Retina (tissue), 1 donor: ENCODE results near the gene FAM89B.

Experiments
- DNase-seq: peaks from one replicate; pipeline ENCODE4 v3.0.0-alpha.2; 2016

FAM89B gene

DNA sequence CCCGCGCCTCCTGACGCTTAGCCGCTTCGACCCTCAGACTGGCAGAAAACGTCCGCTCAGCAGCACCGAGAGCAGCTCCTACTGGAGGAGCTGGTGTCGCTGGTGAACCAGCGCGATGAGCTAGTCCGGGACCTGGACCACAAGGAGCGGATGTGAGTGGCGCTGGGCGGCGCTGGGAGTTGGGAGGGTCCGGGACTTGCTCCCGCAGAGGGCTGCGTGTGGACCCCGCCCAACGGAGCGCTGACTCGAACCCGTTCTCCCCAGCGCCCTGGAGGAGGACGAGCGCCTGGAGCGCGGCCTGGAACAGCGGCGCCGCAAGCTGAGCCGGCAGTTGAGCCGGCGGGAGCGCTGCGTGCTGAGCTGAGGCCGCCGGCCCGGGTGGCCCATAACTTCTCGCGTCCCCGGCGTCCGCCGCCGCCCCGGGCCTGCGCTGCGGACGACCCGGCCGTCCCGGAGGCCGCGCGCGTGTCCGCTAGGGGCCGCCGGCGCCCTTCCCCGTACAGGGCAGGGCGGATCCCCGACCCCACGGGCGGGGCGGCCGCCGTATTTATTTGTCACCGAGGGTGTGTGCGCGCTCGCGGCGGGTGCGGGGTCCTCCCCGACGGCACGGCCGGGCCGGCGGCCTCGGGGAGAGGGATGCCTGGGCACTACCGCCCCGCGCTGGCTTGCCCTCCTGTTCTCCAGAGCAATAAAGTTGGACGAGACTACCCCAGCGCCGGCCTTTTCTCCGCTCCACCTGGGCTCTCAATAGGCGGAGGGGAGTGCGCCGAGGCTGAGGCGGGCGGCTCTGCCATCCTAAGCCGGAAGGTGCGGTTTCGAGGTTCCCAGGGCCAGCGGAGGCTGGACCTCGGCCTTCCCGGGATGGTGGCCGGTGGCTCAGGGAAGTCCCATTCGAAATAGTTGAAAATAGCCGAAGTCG is 19.9 kb downstream of the FAM89B start:
- DNase-seq, result peak; percentile 81

DNA sequence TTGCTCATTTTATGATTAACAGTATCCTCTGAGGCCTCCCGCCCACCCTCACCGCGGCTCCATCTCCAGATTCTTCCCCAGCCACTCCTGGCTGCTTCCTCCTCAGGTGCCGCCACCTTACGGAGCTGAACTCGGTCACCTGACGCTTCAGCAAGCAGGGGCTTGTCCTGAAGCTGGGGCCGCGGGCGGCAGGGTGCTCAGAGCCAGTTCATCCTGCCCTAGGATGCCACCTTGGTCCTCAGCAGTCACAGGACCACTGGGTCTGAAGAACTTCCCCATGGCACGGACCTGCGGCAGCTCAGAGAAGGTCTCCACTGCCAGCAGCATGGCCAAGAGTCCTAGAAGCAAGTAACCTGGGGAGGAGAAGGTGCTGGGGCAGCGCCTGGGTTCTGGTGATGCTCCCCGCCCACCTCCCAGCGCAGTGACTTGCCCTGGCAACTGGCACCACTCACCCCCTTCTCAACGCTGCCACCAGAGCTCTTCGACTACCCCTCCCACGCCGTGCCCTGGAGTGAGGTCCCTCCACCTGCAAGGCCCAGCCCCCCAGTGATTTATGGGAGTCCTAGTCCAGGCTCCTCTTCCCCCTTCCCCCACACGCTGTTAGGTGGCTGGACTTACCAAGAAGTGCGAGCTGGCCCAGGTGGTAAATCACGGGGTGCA is 20.6 kb downstream of the FAM89B start:
- no peak for DNase-seq

GRCh38 chr11:65593518-65594414 is 21.4 kb downstream of the FAM89B start:
- no peak for DNase-seq

DNA sequence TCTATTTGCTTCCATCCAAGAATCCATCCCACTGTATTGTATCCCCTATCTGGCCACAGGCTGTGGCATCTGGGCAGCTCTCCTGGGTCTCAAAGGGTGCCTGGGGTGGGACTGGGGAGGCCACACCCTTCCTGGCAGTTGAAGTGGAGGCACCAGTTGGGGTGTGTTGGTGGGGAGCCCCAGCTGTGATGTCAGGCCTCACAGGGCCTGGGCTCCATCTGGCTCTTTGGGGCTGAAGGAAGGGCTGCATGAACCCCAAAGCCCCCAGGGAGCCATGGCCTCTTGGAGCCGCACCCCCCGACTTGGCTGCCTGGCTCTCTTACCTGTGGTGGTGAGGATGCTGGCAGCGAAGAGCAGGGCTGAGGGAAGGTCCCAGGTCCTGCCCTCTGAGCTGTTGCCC is 22.8 kb downstream of the FAM89B start:
- DNase-seq, result no peak

DNA sequence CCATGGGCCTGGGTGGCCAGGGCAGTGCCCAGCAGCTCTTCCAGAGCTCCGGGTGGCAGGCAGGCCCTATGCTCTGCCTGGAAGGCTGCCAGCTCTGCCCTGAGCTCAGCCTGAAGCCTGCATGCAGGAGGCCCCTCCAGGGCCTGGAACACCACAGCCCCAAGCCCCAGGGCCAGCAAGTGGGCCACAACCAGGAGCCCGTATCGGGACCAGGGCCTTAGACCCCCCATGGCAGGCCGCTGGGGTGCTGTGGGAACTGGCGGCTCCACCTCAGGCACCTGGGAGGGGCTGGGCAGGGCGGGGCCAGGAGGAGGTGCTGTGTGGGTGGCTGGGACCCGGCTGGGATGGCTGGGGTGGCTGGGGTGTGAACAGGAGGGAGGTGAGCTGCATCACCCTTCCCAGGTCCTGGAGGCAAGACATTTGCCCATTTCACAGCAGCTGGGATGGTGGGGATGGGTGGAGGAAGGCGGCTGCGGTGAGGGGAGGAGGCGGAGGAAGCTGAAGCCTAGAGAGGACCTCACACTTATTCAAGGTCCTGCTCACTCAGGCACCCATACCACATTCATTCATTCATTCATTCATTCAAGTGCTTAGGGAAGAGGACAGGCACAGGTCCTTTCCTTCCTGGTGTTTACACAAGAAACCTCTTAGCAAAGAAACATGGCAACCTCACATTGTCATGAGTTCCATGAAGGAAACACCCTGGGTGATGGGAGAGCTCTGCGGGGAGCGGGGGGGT is 23.4 kb downstream of the FAM89B start, which contains the start of gene KCNK7:
TSS of gene KCNK7 (minus strand) at position 258 of the 739 bp plus-strand sequence. CDS start at position 230, 28 bp downstream.
- no peak for DNase-seq

- DNase-seq, result no peak
Observed at GRCh38 chr11:65596520-65596919, 24.2 kb downstream of the FAM89B start.

- DNase-seq, result no peak
Observed at GRCh38 chr11:65598258-65598699, 25.9 kb downstream of the FAM89B start.

DNA sequence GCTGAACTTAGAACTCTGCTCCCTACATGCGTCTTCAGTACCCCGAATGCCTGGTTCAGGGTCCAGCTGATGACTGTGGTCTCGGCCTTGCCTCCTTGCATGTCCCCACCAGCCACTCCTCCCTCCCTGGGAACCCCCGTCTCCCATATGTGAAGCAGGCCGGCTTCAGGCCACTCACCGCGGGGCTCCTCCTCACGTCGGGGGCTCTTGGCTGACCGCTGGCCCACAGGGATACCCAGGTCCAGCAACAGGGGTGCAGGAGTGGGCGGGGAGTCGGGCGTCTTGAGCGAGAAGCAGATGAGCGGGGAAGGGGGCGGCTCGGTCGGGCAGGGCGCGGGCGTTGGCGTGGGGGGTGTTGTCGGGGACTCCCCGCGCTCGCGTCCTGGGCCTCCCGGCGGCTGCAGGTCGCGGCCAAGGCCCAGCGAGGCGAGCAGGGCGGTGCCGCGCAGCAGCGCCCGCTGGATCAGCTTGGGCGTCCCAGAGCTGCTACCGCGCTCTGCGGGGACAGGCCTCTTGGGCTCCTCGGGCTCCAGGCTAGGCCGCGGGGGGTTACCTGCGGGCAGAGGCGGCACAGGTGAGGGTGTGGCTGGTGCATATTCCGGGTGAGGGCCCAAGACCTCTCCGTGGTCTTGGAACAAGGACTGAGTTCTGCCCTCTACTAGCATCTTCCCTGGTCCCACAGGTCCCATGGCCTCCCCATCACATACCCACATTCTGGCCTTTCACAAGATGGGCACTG is 27.0 kb downstream of the FAM89B start:
- no peak for DNase-seq

DNA sequence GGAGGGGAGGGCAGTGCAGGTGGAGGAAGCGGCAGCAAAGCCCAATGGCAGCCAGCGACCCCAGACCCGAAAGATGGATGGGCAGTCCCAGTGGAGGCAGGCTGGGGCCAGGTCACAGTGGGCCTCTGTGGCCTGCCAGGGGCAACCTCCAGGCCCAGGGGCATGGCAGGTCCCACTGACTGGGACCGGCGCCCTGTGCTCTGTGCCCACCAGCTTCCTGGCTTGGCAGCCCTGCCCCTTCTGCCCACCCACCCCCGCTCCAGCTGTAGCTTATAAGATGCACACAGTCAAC is 27.6 kb downstream of the FAM89B start:
- DNase-seq, result no peak

DNA sequence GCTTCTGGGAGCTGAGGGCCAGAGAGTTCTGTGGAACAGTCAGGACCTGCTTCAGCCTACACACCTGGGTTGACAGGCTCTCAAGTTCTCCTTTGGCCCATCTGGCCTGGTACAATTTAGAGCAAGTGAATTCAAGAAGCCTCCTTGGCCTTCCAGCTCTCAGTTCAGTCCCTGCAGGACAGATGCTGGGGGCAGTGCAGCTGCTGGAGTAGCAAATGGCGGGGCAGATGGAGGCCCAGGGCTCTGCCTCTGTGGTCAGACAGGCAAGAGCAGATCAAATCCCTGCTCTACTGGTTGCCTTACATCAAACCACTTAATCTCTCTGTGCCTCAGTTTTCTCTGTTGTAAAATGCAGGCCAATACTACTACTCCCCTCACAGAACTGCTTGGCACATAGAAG is 31.9 kb downstream of the FAM89B start:
- no peak for DNase-seq

DNA sequence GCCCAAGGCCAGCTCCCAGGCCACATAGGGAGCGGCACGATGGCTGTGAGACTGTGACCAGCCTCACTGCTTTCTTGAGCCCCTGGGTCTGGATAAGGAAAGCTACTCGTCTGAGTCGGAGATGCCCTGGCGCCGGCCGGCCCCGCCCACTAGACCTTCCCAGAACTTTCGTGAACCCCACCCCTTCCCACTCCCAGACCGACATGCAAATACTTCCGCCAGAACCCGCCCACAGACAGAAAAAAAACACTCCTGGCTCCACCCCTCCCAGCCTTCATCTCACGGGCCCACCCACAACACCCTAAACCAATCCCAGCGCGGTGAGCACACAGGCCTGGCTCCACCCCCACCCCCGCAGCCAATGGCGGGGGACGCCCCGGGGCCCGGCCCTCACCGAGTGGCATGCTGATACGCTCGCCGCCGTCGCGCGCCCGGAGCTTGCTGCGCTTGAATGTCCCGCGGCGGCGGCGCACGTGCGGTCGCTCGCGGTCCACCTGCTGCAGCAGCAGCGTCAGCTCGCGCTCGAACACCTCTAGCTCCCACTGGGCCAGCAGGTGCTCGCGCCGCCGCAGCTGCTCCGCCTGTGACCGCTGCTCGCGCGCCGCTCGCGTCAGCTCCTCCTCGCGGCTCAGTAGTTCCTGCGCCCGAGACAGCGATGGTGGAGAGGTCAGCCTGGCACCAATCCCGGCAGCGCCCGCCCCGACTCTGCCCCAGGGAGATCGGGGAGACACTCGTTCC is 34.7 kb downstream of the FAM89B start:
- DNase-seq, result peak; percentile 96

DNA sequence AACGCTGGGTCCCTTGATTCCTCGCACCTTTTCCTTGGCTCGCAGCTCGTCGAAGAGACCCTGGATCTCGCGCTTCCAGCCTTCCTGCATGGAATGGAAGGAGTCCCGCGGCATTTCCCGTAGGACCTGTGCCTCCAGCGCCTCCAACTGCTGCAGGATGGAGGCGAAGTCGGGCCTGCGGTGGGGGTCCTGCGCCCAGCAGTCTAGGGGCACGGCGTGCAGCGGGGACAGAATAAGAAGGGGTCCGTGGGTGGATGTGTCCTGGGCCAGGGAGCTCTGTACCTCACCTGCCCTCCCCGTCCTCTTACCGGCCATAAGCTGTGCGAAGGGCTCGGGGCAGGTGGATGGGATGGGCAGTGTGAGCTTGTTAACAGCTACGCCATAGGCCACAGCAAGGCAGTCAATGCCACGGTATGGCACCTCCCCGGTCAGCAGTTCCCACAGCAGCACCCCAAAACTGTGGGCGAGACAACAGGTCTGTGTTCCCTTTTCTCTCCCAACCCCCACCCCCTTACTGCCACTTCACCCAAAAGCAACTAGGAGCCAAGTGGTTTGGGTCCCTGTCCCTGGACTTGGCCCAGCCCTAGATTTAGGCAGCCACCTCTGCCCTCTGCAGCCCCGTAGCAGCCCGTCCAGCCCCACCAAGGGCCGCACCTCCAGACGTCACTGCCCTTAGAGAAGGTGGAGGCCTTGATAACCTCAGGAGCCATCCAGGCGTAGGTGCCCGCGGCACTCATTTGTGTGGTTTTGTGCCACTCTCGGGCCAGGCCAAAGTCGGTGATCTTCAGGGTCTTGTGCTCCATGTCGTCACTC is 35.5 kb downstream of the FAM89B start:
- no peak for DNase-seq

DNA sequence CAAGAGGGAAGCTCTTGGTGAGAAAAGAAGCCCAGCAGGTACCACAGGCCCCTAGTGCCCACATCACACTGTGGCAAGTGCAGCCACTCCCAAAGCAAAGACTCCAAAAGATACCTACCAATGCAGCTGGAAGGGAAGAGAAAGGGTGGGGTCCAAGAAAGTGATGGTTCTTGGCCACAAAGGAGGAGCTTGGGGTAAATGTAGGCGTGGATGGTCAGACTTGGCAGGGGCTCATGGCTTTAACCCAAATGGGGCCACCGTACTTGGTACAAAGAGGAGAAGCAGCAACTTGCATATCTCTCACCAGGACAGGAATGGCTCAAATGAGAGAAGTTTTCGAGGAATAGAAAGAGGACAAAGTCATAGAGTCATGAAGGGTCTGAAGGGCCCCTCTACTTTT is 36.9 kb downstream of the FAM89B start:
- DNase-seq, result no peak

- DNase-seq, result no peak
Observed at GRCh38 chr11:65609665-65610064, 37.3 kb downstream of the FAM89B start.

DNA sequence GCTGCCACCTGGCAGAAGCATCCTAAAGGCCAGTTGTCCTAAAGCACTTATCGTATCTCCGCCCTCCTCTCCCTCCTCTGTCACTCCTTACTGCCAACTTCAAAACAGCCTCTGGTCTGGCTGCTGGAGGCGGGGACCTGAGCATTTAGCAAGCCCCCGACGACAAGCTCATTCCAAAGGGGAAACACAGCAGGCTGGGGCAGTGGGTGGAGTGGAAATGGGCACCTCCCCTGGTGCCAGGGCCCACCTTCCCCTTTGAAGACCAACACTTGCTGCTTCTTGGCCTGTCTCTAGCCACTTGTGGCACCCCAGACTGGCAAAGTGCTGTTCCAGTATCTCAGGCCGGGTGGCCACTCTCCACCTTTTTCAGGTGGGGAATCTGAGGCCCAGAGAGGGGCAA is 38.1 kb downstream of the FAM89B start:
- no peak for DNase-seq

GRCh38 chr11:65611028-65611757 is 38.9 kb downstream of the FAM89B start:
- DNase-seq, result no peak

- no peak for DNase-seq
Observed at GRCh38 chr11:65611758-65612603, 39.6 kb downstream of the FAM89B start.

DNA sequence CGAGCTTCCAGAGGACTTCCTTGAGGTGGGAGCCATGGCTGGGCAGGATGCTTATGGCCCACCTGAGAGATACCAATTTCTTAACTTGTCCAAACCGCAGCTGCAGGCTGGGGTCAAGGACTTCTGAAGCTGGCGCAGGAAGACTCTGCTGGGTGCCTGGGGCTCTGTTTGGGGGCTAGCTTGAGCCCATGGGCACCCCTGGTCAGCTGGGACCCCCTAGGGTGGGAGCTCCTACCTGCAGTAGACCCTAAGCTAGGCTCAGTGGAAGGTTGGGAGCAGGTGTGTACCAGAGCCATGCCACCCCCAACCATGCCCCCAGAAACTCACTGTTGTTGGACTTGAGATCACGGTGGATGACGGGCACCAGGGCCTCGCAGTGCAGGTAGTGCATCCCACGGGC is 40.4 kb downstream of the FAM89B start:
- DNase-seq, result no peak
